Astrocyte of the cerebellum (primary cell): ENCODE data around the gene POLR3B.

Experiments used
- DNase-seq: peaks from one replicate; pipeline ENCODE4 v3.0.0-alpha.2; 2011; ENCODE audit warnings: low read depth
- H3K4me3 ChIP-seq: 2 replicates; pipeline ENCODE4 v1.5.1; 2011; ENCODE audit warnings: mild to moderate bottlenecking, low read depth, low read length, moderate library complexity
- CTCF ChIP-seq: IDR thresholded peaks from 2 replicates; pipeline ENCODE4 v1.5.1; 2012; ENCODE audit warnings: low read length, low read depth, moderate library complexity, mild to moderate bottlenecking; ENCODE audit errors: missing control alignments
- in situ Hi-C: cut with HindIII; loops from 2 replicates; pipeline ENCODE4 v1.10.0; 2017; ENCODE audit warnings: low sequenced_read_pairs

Gene POLR3B

DNA sequence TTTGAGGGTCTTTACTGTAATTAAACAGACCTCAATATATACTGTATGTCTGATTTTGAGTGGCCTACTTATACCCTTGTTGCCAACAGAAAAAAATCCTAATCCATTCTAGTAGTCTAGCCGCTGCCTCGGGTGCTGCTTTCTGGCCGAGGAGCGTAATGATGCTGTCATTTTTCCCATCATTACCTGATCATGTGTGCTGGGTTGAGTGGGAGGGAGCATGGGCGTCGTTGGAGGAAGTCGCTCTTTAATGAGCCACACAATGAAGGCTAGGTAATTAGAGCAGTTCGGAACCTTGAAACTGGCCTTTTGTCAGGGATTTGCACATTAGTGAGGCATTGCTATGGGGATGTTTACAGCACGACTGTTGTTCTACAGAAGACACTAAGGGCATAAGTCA, 149.1 kb downstream of the POLR3B start:
- in situ Hi-C loops: no loop called here
- TF ChIP-seq CTCF: no peak
- no peak overlapping the region for H3K4me3 ChIP-seq
- no peak for DNase-seq

GRCh38 chr12:106508966-106509365, 151.4 kb downstream of the POLR3B start:
- no peak overlapping the region for H3K4me3 ChIP-seq
- no peak for TF ChIP-seq CTCF
- in situ Hi-C loops: no loop called here
- no peak for DNase-seq

DNA sequence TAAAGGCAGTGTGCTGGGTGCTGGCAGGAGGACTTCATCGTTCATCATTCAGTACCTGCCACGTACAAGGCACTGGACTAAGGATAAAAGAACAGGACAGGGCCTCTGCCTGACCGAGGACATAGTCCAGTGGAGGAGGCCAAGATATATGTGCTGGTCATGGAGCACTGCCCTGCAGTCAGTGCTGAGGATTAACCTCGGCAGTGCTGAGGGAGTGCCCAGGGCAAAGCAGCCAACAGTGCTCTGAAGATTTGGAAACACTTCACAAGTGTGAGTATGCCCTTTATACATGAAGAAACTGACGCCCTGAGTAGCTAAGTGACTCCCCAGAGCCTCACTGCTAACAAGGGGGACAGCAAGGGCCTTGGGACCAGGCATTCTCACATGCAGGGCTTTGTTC, 153.8 kb downstream of the POLR3B start:
- TF ChIP-seq CTCF: no peak
- no peak overlapping the region for H3K4me3 ChIP-seq
- no peak for DNase-seq
- in situ Hi-C loops: no loop called here

DNA sequence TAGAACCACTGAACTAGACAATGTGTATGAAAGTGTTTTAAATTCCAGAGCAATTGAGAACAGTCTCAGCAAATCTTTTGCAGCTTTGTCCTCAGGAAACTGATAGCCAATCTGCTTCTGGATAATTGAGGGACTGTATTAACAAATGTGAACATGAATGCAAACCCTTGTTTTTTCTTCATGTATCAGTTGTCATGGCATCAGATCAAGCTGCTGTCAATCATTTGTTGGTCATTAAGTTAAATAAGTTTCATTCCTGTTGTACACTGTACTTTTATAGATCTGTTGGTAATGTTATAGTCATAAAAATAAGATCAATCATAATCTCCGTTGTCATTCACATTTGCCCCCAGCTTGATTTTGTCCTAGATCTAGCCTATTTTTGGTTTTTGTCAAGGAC, 159.8 kb downstream of the POLR3B start:
- no peak overlapping the region for H3K4me3 ChIP-seq
- in situ Hi-C loops: no loop called here
- no peak for DNase-seq
- TF ChIP-seq CTCF: no peak

DNA sequence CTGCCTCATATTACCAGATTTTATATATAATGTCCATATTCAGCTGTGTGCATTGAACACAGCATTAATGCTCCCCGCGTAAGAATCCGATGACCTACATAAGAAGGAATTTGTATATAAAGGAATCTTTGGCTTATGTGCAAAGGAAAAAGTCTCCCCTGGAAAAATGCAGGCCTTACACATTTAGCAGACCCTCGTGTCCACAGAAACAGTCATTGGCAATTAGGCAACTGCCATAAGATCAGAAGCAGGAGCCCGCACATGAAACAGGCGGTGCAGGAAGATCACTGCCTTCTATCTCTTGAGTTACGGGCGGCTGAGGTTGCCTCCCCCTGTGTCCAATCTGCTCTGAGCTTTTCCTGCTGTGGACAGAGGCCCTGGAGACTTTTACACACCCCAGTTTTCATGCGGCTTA, 162.1 kb downstream of the POLR3B start:
- no peak for DNase-seq
- no peak for TF ChIP-seq CTCF
- in situ Hi-C loops: no loop called here
- no peak overlapping the region for H3K4me3 ChIP-seq

- no peak for DNase-seq
- TF ChIP-seq CTCF: no peak
- in situ Hi-C loops: no loop called here
These were observed 164.4 kb downstream of the POLR3B start for GRCh38 chr12:106521901-106522300.

GRCh38 chr12:106522708-106523107, 165.2 kb downstream of the POLR3B start:
- no peak overlapping the region for H3K4me3 ChIP-seq
- no peak for TF ChIP-seq CTCF
- in situ Hi-C loops: no loop called here
- DNase-seq: no peak

More at GRCh38 chr12:106521901-106522300, 164.4 kb downstream of the POLR3B start:
- no peak overlapping the region for H3K4me3 ChIP-seq
